Midbrain (tissue), 1 donor: Measurements from ENCODE around the gene EOGT.

Experiments used
- DNase-seq: peaks from one replicate; lab custom pipeline; 2025; lab: John Stamatoyannopoulos, UW

EOGT gene

GRCh38 chr3:68963376-68963775, 50.1 kb downstream of the EOGT start:
- DNase-seq: no peak

- DNase-seq: no peak
Observed at GRCh38 chr3:68958932-68959331, 54.6 kb downstream of the EOGT start.

GRCh38 chr3:68957895-68958294, 55.6 kb downstream of the EOGT start:
- no peak for DNase-seq

- no peak for DNase-seq
Observed at GRCh38 chr3:68953816-68954444, 59.6 kb downstream of the EOGT start.

GRCh38 chr3:68945225-68945624, 68.3 kb downstream of the EOGT start:
- DNase-seq: no peak

- no peak for DNase-seq
Observed at GRCh38 chr3:68943753-68944500, 69.6 kb downstream of the EOGT start.

- no peak for DNase-seq
Observed at GRCh38 chr3:68941055-68941454, 72.4 kb downstream of the EOGT start.

GRCh38 chr3:68936856-68937255, 76.6 kb downstream of the EOGT start:
- DNase-seq: no peak

GRCh38 chr3:68935778-68936177, 77.7 kb downstream of the EOGT start:
- no peak for DNase-seq

- DNase-seq: peak; percentile 21
Observed at GRCh38 chr3:68931406-68932149, 81.9 kb downstream of the EOGT start.
